ENCODE results near the gene SCFD2.

SCFD2 gene

DNA sequence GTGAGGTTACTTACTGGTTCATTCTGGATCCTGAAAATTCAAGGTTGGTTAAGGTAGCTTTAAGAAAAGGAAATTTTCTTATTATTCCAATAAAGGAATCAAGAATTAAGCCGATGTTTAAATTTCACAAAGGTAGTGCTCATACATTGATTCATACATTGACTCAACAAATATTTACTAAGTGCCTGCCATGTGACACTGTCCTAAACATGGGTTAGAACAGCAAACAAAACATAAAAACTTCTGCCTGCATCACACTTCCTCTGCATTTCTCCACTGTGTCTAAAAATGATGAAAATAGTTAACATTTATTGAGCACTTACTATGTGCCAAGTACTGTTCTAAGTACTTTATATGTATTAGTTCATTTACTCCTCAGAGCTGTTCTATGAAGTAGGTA, 428.0 kb downstream of the SCFD2 start:
- no peaks in the 10 kb centered on the region for H3K27me3 ChIP-seq (ENCODE audit: insufficient read depth, poor library complexity, severe bottlenecking)
- TF ChIP-seq SPI1 (IDR thresholded peaks at IDR 0.05; ENCODE audit: borderline replicate concordance, low read depth) (no peak), POLR2AphosphoS5 (IDR thresholded peaks at IDR 0.05; ENCODE audit: low read depth) (no peak), GABPA (IDR thresholded peaks at IDR 0.05; ENCODE audit: low read depth) (no peak)
- TF ChIP-seq, protein P1, sequence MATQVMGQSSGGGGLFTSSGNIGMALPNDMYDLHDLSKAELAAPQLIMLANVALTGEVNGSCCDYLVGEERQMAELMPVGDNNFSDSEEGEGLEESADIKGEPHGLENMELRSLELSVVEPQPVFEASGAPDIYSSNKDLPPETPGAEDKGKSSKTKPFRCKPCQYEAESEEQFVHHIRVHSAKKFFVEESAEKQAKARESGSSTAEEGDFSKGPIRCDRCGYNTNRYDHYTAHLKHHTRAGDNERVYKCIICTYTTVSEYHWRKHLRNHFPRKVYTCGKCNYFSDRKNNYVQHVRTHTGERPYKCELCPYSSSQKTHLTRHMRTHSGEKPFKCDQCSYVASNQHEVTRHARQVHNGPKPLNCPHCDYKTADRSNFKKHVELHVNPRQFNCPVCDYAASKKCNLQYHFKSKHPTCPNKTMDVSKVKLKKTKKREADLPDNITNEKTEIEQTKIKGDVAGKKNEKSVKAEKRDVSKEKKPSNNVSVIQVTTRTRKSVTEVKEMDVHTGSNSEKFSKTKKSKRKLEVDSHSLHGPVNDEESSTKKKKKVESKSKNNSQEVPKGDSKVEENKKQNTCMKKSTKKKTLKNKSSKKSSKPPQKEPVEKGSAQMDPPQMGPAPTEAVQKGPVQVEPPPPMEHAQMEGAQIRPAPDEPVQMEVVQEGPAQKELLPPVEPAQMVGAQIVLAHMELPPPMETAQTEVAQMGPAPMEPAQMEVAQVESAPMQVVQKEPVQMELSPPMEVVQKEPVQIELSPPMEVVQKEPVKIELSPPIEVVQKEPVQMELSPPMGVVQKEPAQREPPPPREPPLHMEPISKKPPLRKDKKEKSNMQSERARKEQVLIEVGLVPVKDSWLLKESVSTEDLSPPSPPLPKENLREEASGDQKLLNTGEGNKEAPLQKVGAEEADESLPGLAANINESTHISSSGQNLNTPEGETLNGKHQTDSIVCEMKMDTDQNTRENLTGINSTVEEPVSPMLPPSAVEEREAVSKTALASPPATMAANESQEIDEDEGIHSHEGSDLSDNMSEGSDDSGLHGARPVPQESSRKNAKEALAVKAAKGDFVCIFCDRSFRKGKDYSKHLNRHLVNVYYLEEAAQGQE (IDR thresholded peaks at IDR 0.05; ENCODE audit: insufficient replicate concordance, low read depth), result no peak
- TF ChIP-seq, protein P2, sequence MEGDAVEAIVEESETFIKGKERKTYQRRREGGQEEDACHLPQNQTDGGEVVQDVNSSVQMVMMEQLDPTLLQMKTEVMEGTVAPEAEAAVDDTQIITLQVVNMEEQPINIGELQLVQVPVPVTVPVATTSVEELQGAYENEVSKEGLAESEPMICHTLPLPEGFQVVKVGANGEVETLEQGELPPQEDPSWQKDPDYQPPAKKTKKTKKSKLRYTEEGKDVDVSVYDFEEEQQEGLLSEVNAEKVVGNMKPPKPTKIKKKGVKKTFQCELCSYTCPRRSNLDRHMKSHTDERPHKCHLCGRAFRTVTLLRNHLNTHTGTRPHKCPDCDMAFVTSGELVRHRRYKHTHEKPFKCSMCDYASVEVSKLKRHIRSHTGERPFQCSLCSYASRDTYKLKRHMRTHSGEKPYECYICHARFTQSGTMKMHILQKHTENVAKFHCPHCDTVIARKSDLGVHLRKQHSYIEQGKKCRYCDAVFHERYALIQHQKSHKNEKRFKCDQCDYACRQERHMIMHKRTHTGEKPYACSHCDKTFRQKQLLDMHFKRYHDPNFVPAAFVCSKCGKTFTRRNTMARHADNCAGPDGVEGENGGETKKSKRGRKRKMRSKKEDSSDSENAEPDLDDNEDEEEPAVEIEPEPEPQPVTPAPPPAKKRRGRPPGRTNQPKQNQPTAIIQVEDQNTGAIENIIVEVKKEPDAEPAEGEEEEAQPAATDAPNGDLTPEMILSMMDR (IDR thresholded peaks at IDR 0.05; ENCODE audit: insufficient read depth, low read length), result no peak
- H3K27ac ChIP-seq (replicated peaks), result no peak overlapping the region
- H3K4me3 ChIP-seq (replicated peaks; ENCODE audit: insufficient read depth, low read length), result no peak overlapping the region
- no peak for DNase-seq (ENCODE audit: low read depth in 1 of 2, low spot score in 1 of 2)

DNA sequence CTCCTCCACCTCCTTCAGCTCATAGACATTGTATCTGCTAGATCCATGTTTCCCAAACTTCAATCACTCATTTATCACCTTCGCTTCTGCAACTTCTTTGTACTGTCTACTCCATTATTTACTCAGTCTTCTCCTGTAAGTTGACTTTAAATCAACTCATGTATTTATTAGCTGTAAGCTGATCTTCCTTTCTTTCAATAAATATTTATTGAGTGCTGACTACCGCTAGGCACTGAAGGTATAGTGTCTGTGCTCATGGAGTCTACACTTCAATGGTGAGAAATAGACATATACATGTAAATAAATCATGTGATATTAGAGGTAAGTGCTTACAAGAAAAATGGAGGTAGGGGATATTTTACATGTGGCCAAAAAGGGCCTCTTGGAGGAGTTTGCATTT, 429.1 kb downstream of the SCFD2 start:
- no peak overlapping the region for H3K4me3 ChIP-seq (replicated peaks; ENCODE audit: insufficient read depth, low read length)
- DNase-seq (ENCODE audit: low read depth in 1 of 2, low spot score in 1 of 2), result no peak
- H3K27me3 ChIP-seq (ENCODE audit: insufficient read depth, poor library complexity, severe bottlenecking), result no peaks in the 10 kb centered on the region
- no peak overlapping the region for H3K27ac ChIP-seq (replicated peaks)
- TF ChIP-seq, protein P1 (IDR thresholded peaks at IDR 0.05; ENCODE audit: insufficient replicate concordance, low read depth), result no peak
- TF ChIP-seq POLR2AphosphoS5 (IDR thresholded peaks at IDR 0.05; ENCODE audit: low read depth) (no peak), SPI1 (IDR thresholded peaks at IDR 0.05; ENCODE audit: borderline replicate concordance, low read depth) (no peak), GABPA (IDR thresholded peaks at IDR 0.05; ENCODE audit: low read depth) (no peak)
- TF ChIP-seq, protein P2 (IDR thresholded peaks at IDR 0.05; ENCODE audit: insufficient read depth, low read length), result no peak

DNA sequence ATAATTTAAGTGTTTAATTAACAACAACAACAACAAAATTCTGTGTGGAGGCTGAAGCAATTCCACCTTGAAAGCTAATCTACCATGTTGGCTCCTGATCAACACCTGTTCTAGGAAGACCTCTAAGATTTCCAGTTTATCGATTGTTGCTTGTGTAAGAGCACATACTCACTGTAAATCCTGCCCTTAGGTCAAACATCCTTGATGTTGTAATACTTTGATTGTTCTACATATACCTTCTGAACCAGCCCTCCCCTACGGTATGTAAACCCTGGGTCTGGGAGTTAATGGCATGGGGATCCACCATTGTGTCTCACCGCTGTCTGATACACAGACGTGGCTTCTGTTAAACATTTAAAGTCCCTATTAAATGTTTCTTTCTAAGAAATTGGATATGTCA, 430.5 kb downstream of the SCFD2 start:
- TF ChIP-seq POLR2AphosphoS5 (IDR thresholded peaks at IDR 0.05; ENCODE audit: low read depth), result no peak
- DNase-seq (ENCODE audit: low read depth in 1 of 2, low spot score in 1 of 2), result no peak
- no peaks in the 10 kb centered on the region for H3K27me3 ChIP-seq (ENCODE audit: insufficient read depth, poor library complexity, severe bottlenecking)
- H3K27ac ChIP-seq (replicated peaks), result no peak overlapping the region
- no peak overlapping the region for H3K4me3 ChIP-seq (replicated peaks; ENCODE audit: insufficient read depth, low read length)

DNA sequence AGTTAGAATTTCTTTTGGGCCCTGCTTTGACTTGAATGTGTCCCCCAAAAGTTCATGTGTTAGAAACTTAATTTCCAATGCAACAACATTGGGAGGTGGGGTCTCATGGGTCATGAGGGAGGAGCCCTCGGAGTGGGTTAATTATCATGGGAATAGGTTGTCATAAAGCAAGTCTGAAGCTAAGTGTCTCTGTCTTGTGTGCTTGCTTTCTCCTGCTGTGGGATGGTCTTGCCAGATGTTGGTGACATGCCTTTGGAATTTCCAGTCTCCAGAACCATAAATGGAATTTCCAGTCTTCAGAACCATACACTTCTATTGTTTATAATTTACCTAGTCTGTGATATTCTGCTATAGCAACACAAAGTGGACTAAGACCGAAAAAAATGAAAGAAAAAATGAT, 432.1 kb downstream of the SCFD2 start:
- Histone ChIP-seq H3K27ac (replicated peaks) (no peak overlapping the region), H3K27me3 (ENCODE audit: insufficient read depth, poor library complexity, severe bottlenecking) (no peaks in the 10 kb centered on the region), H3K4me3 (replicated peaks; ENCODE audit: insufficient read depth, low read length) (no peak overlapping the region)
- DNase-seq (ENCODE audit: low read depth in 1 of 2, low spot score in 1 of 2), result no peak
- TF ChIP-seq SPI1 (IDR thresholded peaks at IDR 0.05; ENCODE audit: borderline replicate concordance, low read depth) (no peak), POLR2AphosphoS5 (IDR thresholded peaks at IDR 0.05; ENCODE audit: low read depth) (no peak), GABPA (IDR thresholded peaks at IDR 0.05; ENCODE audit: low read depth) (no peak)
- TF ChIP-seq, protein P1 (IDR thresholded peaks at IDR 0.05; ENCODE audit: insufficient replicate concordance, low read depth), result no peak
- TF ChIP-seq, protein P2 (IDR thresholded peaks at IDR 0.05; ENCODE audit: insufficient read depth, low read length), result no peak

Data from HL-60 (cell line).